ENCODE measurements around the gene GRPR.

The GRPR gene

GRCh38 chrX:16143968-16144367 is 20.6 kb downstream of the GRPR start:
- TF ChIP-seq TAF1 (IDR thresholded peaks at IDR 0.05; ENCODE audit: low read depth), result no peak
- TF ChIP-seq TEAD4 (IDR thresholded peaks at IDR 0.05), result no peak

GRCh38 chrX:16144420-16144819 is 21.1 kb downstream of the GRPR start:
- TF ChIP-seq TCF12 (IDR thresholded peaks at IDR 0.05; ENCODE audit: low read depth) (no peak), EGR1 (IDR thresholded peaks at IDR 0.05) (no peak), YY1 (IDR thresholded peaks at IDR 0.05; ENCODE audit: low read depth) (no peak), MAX (IDR thresholded peaks at IDR 0.05) (no peak), USF1 (IDR thresholded peaks at IDR 0.05) (no peak), CEBPB (IDR thresholded peaks at IDR 0.05) (no peak), FOXM1 (IDR thresholded peaks at IDR 0.05; ENCODE audit: borderline replicate concordance, low read depth) (no peak), TEAD4 (IDR thresholded peaks at IDR 0.05) (no peak), EP300 (IDR thresholded peaks at IDR 0.05; ENCODE audit: borderline replicate concordance) (no peak), NFIC (IDR thresholded peaks at IDR 0.05) (no peak), TAF1 (IDR thresholded peaks at IDR 0.05; ENCODE audit: low read depth) (no peak), REST (IDR thresholded peaks at IDR 0.05; ENCODE audit: low read depth) (no peak), RAD21 (IDR thresholded peaks at IDR 0.05; ENCODE audit: low read depth) (no peak), CREB1 (IDR thresholded peaks at IDR 0.05; ENCODE audit: low read depth) (no peak)

- TF ChIP-seq FOXM1 (IDR thresholded peaks at IDR 0.05; ENCODE audit: borderline replicate concordance, low read depth) (no peak), REST (IDR thresholded peaks at IDR 0.05; ENCODE audit: low read depth) (no peak), TEAD4 (IDR thresholded peaks at IDR 0.05) (no peak), EGR1 (IDR thresholded peaks at IDR 0.05) (no peak), EP300 (IDR thresholded peaks at IDR 0.05; ENCODE audit: borderline replicate concordance) (no peak), NFIC (IDR thresholded peaks at IDR 0.05) (no peak), CEBPB (IDR thresholded peaks at IDR 0.05) (no peak), ZBTB7A (IDR thresholded peaks at IDR 0.05; ENCODE audit: low read depth) (no peak), TAF1 (IDR thresholded peaks at IDR 0.05; ENCODE audit: low read depth) (no peak), MAX (IDR thresholded peaks at IDR 0.05) (no peak)
Measured at GRCh38 chrX:16145656-16146055, 22.3 kb downstream of the GRPR start.

GRCh38 chrX:16148896-16149295 is 25.5 kb downstream of the GRPR start:
- TF ChIP-seq MAX (IDR thresholded peaks at IDR 0.05) (no peak), TAF1 (IDR thresholded peaks at IDR 0.05; ENCODE audit: low read depth) (no peak), USF1 (IDR thresholded peaks at IDR 0.05) (no peak), NFIC (IDR thresholded peaks at IDR 0.05) (no peak), REST (IDR thresholded peaks at IDR 0.05; ENCODE audit: low read depth) (no peak), EP300 (IDR thresholded peaks at IDR 0.05; ENCODE audit: borderline replicate concordance) (no peak), FOXM1 (IDR thresholded peaks at IDR 0.05; ENCODE audit: borderline replicate concordance, low read depth) (no peak), CEBPB (IDR thresholded peaks at IDR 0.05) (no peak), EGR1 (IDR thresholded peaks at IDR 0.05) (no peak), TCF12 (IDR thresholded peaks at IDR 0.05; ENCODE audit: low read depth) (no peak), CREB1 (IDR thresholded peaks at IDR 0.05; ENCODE audit: low read depth) (no peak)

- TF ChIP-seq FOXM1 (IDR thresholded peaks at IDR 0.05; ENCODE audit: borderline replicate concordance, low read depth) (no peak), TEAD4 (IDR thresholded peaks at IDR 0.05) (no peak), YY1 (IDR thresholded peaks at IDR 0.05; ENCODE audit: low read depth) (no peak), USF1 (IDR thresholded peaks at IDR 0.05) (no peak), RAD21 (IDR thresholded peaks at IDR 0.05; ENCODE audit: low read depth) (no peak), TCF12 (IDR thresholded peaks at IDR 0.05; ENCODE audit: low read depth) (no peak), REST (IDR thresholded peaks at IDR 0.05; ENCODE audit: low read depth) (no peak), MAX (IDR thresholded peaks at IDR 0.05) (no peak), CEBPB (IDR thresholded peaks at IDR 0.05) (no peak), EP300 (IDR thresholded peaks at IDR 0.05; ENCODE audit: borderline replicate concordance) (no peak), EGR1 (IDR thresholded peaks at IDR 0.05) (no peak), NFIC (IDR thresholded peaks at IDR 0.05) (no peak), CREB1 (IDR thresholded peaks at IDR 0.05; ENCODE audit: low read depth) (no peak), TAF1 (IDR thresholded peaks at IDR 0.05; ENCODE audit: low read depth) (no peak), ZBTB7A (IDR thresholded peaks at IDR 0.05; ENCODE audit: low read depth) (no peak)
Measured at GRCh38 chrX:16155581-16156096, 32.3 kb downstream of the GRPR start.

All from Ishikawa (cell line).